ENCODE results near the gene TTLL13.

DNA sequence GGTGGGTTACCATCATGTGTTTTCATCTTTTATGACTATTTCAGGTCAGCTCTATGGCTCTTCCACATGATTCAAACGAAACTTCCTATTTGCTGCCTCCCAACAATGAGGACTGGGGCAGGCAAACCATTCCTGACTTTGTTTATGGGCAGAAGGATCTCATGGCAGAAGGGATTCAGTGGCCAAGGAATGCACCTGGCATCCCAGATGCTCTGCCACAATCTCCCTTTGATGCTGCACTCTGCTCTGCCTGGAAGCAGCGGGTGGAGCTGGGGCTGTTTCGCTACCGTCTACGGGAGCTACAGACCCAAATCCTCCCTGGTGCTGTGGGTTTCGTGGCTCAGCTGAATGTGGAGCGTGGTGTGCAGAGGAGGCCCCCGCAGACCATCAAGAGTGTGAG is 8.5 kb upstream of the TTLL13 start:
- TF ChIP-seq, protein P1, sequence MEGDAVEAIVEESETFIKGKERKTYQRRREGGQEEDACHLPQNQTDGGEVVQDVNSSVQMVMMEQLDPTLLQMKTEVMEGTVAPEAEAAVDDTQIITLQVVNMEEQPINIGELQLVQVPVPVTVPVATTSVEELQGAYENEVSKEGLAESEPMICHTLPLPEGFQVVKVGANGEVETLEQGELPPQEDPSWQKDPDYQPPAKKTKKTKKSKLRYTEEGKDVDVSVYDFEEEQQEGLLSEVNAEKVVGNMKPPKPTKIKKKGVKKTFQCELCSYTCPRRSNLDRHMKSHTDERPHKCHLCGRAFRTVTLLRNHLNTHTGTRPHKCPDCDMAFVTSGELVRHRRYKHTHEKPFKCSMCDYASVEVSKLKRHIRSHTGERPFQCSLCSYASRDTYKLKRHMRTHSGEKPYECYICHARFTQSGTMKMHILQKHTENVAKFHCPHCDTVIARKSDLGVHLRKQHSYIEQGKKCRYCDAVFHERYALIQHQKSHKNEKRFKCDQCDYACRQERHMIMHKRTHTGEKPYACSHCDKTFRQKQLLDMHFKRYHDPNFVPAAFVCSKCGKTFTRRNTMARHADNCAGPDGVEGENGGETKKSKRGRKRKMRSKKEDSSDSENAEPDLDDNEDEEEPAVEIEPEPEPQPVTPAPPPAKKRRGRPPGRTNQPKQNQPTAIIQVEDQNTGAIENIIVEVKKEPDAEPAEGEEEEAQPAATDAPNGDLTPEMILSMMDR (IDR thresholded peaks at IDR 0.05): no peak
- TF ChIP-seq POLR2A (IDR thresholded peaks at IDR 0.05): no peak
